IMR-90 (cell line): ENCODE data around the gene IQGAP2. TPM values are rescaled to one million over a fixed set of nuclear protein-coding genes. Genes with fewer than 3 reads are reported as not detected.
"Not testable (repeated sequence)": the region's sequence is repeated elsewhere in the genome, so short reads cannot be mapped to it uniquely, and the experiment has no call there.

Source experiments
- ATAC-seq: fragments of 200-7000 bp; cut with Tn5 transposase; 2 replicates; pipeline ENCODE4 v1.9.1; 2020; ENCODE audit warnings: low read depth, mild to moderate bottlenecking, moderate library complexity
- BruUV-seq: library from RNA; stranded (reverse); fragments of 400-500 nt; replicated peaks from 2 replicates; lab custom pipeline; 2021; lab: Mats Ljungman, UMichigan
- CTCF ChIA-PET: fragments of 300-600 bp; formaldehyde crosslinking; extraction: SDS; loops from one replicate; lab custom pipeline; 2021; ENCODE audit warnings: antibody characterized with exemption; lab: Yijun Ruan, JAX
- POLR2A ChIA-PET: fragments of 300-600 bp; sonication (Branson Sonifier 250); formaldehyde crosslinking; loops from one replicate; lab custom pipeline; 2022; ENCODE audit warnings: antibody characterized with exemption; ENCODE audit not compliant: unreplicated experiment; lab: Charles Lee
- DNase-seq: peaks from one replicate; pipeline ENCODE4 v3.0.0; 2013
- H2AFZ ChIP-seq: replicated peaks from 2 replicates; pipeline ENCODE3; 2013; ENCODE audit warnings: low read length, mild to moderate bottlenecking; ENCODE audit not compliant: poor library complexity
- H2AK5ac ChIP-seq: 2 replicates; pipeline ENCODE4 v1.6.1; 2013; ENCODE audit warnings: low read depth, low read length, inconsistent platforms
- H2AK9ac ChIP-seq: replicated peaks from 2 replicates; pipeline ENCODE3; 2013; ENCODE audit warnings: mild to moderate bottlenecking, low read depth, low read length, moderate library complexity; ENCODE audit not compliant: poor library complexity
- H2BK120ac ChIP-seq: 2 replicates; pipeline ENCODE4 v1.6.1; 2013; ENCODE audit warnings: low read depth, low read length, inconsistent platforms
- H2BK15ac ChIP-seq: 3 replicates; pipeline ENCODE4 v1.6.1; 2013; ENCODE audit warnings: low read depth, low read length, inconsistent platforms
- H2BK20ac ChIP-seq: 2 replicates; pipeline ENCODE4 v1.6.1; 2013; ENCODE audit warnings: low read depth, mild to moderate bottlenecking, inconsistent platforms, low read length, moderate library complexity
- H2BK5ac ChIP-seq: 2 replicates; pipeline ENCODE4 v1.6.1; 2013; ENCODE audit warnings: mild to moderate bottlenecking, low read depth, low read length, inconsistent platforms; ENCODE audit not compliant: poor library complexity, severe bottlenecking
- H3K14ac ChIP-seq: replicated peaks from 2 replicates; pipeline ENCODE4 v1.6.1; 2013; ENCODE audit warnings: low read depth, low read length, inconsistent platforms
- H3K18ac ChIP-seq: 2 replicates; pipeline ENCODE4 v1.6.1; 2013; ENCODE audit warnings: low read depth, low read length, control low read depth
- H3K23ac ChIP-seq: 2 replicates; pipeline ENCODE4 v1.6.1; 2013; ENCODE audit warnings: low read depth, low read length, inconsistent platforms
- H3K27ac ChIP-seq: 2 replicates; pipeline ENCODE4 v1.5.1; 2013; ENCODE audit warnings: mild to moderate bottlenecking, control low read depth, low read length; ENCODE audit not compliant: insufficient read depth
- H3K27me3 ChIP-seq: 2 replicates; pipeline ENCODE4 v1.6.1; 2013; ENCODE audit warnings: low read length; ENCODE audit not compliant: control insufficient read depth, insufficient read depth
- H3K36me3 ChIP-seq: 2 replicates; pipeline ENCODE4 v1.6.1; 2013; ENCODE audit warnings: low read length, mixed read lengths; ENCODE audit not compliant: control insufficient read depth, insufficient read depth
- H3K4ac ChIP-seq: 2 replicates; pipeline ENCODE4 v1.6.1; 2013; ENCODE audit warnings: low read depth, low read length, inconsistent platforms
- H3K4me1 ChIP-seq: 2 replicates; pipeline ENCODE4 v1.6.1; 2013; ENCODE audit warnings: low read length, mixed read lengths; ENCODE audit not compliant: control insufficient read depth, insufficient read depth
- H3K4me2 ChIP-seq: 2 replicates; pipeline ENCODE4 v1.6.1; 2013; ENCODE audit warnings: low read depth, mild to moderate bottlenecking, control low read depth, low read length, moderate library complexity
- H3K4me3 ChIP-seq: 2 replicates; pipeline ENCODE4 v1.5.1; 2013; ENCODE audit warnings: low read depth, mild to moderate bottlenecking, control low read depth, low read length, moderate library complexity; ENCODE audit not compliant: insufficient read depth
- H3K56ac ChIP-seq: 2 replicates; pipeline ENCODE4 v1.6.1; 2013; ENCODE audit warnings: low read length, inconsistent platforms; ENCODE audit not compliant: insufficient read depth; ENCODE audit errors: extremely low read depth
- H3K79me1 ChIP-seq, 2 experiments: 2 replicates each; pipeline ENCODE4 v1.6.1; 2013; ENCODE audit warnings: low read length in 2 of 2, inconsistent platforms in 1 of 2, low read depth in 1 of 2
- H3K9ac ChIP-seq: 2 replicates; pipeline ENCODE4 v1.6.1; 2013; ENCODE audit warnings: low read depth, low read length, control low read depth
- H3K9me1 ChIP-seq: 2 replicates; pipeline ENCODE4 v1.6.1; 2013; ENCODE audit warnings: low read length, inconsistent platforms; ENCODE audit not compliant: insufficient read depth
- H3K9me3 ChIP-seq: 2 replicates; pipeline ENCODE4 v1.6.1; 2013; ENCODE audit warnings: low read length; ENCODE audit not compliant: control insufficient read depth, insufficient read depth
- H4K20me1 ChIP-seq: 2 replicates; pipeline ENCODE4 v1.6.1; 2013; ENCODE audit warnings: low read length, inconsistent platforms; ENCODE audit not compliant: insufficient read depth
- H4K5ac ChIP-seq: 2 replicates; pipeline ENCODE4 v1.6.1; 2013; ENCODE audit warnings: mild to moderate bottlenecking, low read depth, low read length, control low read depth
- H4K8ac ChIP-seq, 2 experiments: 2 replicates each; pipeline ENCODE4 v1.6.1; 2013; ENCODE audit warnings: low read depth in 2 of 2, low read length in 2 of 2, control low read depth in 1 of 2, inconsistent platforms in 1 of 2
- H4K91ac ChIP-seq: 2 replicates; pipeline ENCODE4 v1.6.1; 2013; ENCODE audit warnings: low read depth, low read length, inconsistent platforms; ENCODE audit not compliant: insufficient read depth
- WGBS, 2 experiments: methylation state at CpG; one replicate each; pipeline versions ENCODE4 v1.1.5 to v1.1.7; 2013; ENCODE audit warnings: missing lambda C conversion rate in 2 of 2; ENCODE audit not compliant: insufficient read length in 1 of 2; ENCODE audit errors: extremely low coverage in 2 of 2; 5-methylcytosine and 5-hydroxymethylcytosine counted together
- dilution Hi-C: fragments of 300-500 bp; cut with HindIII; formaldehyde crosslinking; loops from one replicate; pipeline ENCODE4 v1.14.3; 2018; ENCODE audit warnings: low sequenced_read_pairs; ENCODE audit not compliant: unreplicated experiment
- in situ Hi-C: fragments of 300-500 bp; cut with MboI; formaldehyde crosslinking; loops from 3 replicates; pipeline ENCODE4 v1.14.3; 2019; ENCODE audit warnings: low sequenced_read_pairs, inconsistent platforms, mixed read lengths
- intact Hi-C: fragments of 100-400 bp; cut with micrococcal nuclease; formaldehyde crosslinking; loops from 2 replicates; pipeline ENCODE4 v1.10.0; 2022
- polyA plus RNA-seq, 3 experiments: library from polyadenylated mRNA; depleted of rRNA; stranded (reverse); fragments of >200 nt; gene quantifications; 2 replicates each; pipeline ENCODE4 v1.2.3, GENCODE V29; 2012; ENCODE audit warnings: low replicate concordance in 1 of 3
- total RNA-seq: library from RNA; depleted of rRNA; stranded (reverse); fragments of >200 nt; gene quantifications from 2 replicates; pipeline ENCODE4 v1.2.3, GENCODE V29; 2012

The IQGAP2 gene
- total and polyA plus RNA-seq, 2 of the 4 experiments (the other 2 are of a cell fraction) = 0.21 to 0.36 TPM

DNA sequence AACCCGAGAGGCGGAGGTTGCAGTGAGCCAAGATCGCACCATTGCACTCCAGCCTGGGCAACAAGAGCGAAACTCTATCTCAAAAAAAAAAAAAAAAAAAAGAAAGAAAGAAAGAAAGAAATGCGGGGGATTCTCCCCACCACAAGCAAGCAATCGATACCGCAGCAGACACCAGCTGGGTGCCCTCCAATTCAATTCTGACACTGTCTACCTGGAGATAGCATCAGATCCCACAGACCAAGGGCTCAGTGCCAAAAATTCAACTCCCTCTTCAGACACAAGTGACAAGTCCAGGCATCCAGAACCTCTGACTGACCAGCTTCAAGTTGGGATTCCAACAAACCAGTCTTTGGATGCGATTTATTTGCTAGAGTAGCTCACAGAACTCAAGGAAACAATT, 33.4 kb upstream of the IQGAP2 start:
- H4K8ac ChIP-seq, H3K14ac ChIP-seq, H3K4me1 ChIP-seq, H3K23ac ChIP-seq, H2AK9ac ChIP-seq, H3K18ac ChIP-seq, dilution Hi-C loops, ATAC-seq, H3K56ac ChIP-seq, H3K79me1 ChIP-seq, H4K91ac ChIP-seq, H3K4ac ChIP-seq, POLR2A ChIA-PET, H2BK120ac ChIP-seq, H2BK5ac ChIP-seq, CTCF ChIA-PET, H3K4me3 ChIP-seq, H2BK20ac ChIP-seq, H2BK15ac ChIP-seq, H2AFZ ChIP-seq, H3K9me1 ChIP-seq, H4K5ac ChIP-seq, H3K9ac ChIP-seq, H3K36me3 ChIP-seq, intact Hi-C loops, H2AK5ac ChIP-seq, H4K20me1 ChIP-seq, H3K9me3 ChIP-seq, H3K27me3 ChIP-seq, DNase-seq, H3K4me2 ChIP-seq, BruUV-seq, H3K27ac ChIP-seq, in situ Hi-C loops: not testable (repeated sequence)
- WGBS, 2 experiments = no CpG with 5 or more reads among the region's 8 CpGs
